ENCODE data around the gene LRP6.
"Not testable (repeated sequence)": the region's sequence is repeated elsewhere in the genome, so short reads cannot be mapped to it uniquely, and the experiment has no call there.

The LRP6 gene

GRCh38 chr12:12265571-12266388 lies 1.1 kb downstream of the LRP6 start:
- peak in 3 of 4 experiments; percentile 3 to 17 (median 9) for DNase-seq

GRCh38 chr12:12265035-12265434 lies 1.8 kb downstream of the LRP6 start:
- no peak for DNase-seq

GRCh38 chr12:12263909-12264308 lies 2.9 kb downstream of the LRP6 start:
- no peak for DNase-seq

- not testable (repeated sequence) for DNase-seq
These were observed 10.5 kb downstream of the LRP6 start for GRCh38 chr12:12256291-12256757.

GRCh38 chr12:12254553-12254952 lies 12.3 kb downstream of the LRP6 start:
- DNase-seq, result no peak

GRCh38 chr12:12249216-12250050 lies 17.4 kb downstream of the LRP6 start:
- no peak for DNase-seq

GRCh38 chr12:12247584-12247983 lies 19.3 kb downstream of the LRP6 start:
- DNase-seq, result no peak

GRCh38 chr12:12244341-12244740 lies 22.5 kb downstream of the LRP6 start:
- no peak for DNase-seq

GRCh38 chr12:12240662-12241340 lies 26.0 kb downstream of the LRP6 start:
- no peak for DNase-seq

- no peak for DNase-seq
These were observed 27.7 kb downstream of the LRP6 start for GRCh38 chr12:12239127-12239526.

- no peak for DNase-seq
These were observed 28.2 kb downstream of the LRP6 start for GRCh38 chr12:12238605-12239004.

GRCh38 chr12:12236896-12237295 lies 29.9 kb downstream of the LRP6 start:
- no peak for DNase-seq

GRCh38 chr12:12230275-12230674 lies 36.6 kb downstream of the LRP6 start:
- no peak for DNase-seq

GRCh38 chr12:12229556-12230092 lies 37.2 kb downstream of the LRP6 start:
- no peak for DNase-seq

GRCh38 chr12:12228402-12228801 lies 38.4 kb downstream of the LRP6 start:
- no peak for DNase-seq

GRCh38 chr12:12226187-12226586 lies 40.7 kb downstream of the LRP6 start:
- no peak for DNase-seq

GRCh38 chr12:12224240-12224940 lies 42.5 kb downstream of the LRP6 start:
- DNase-seq, result no peak

GRCh38 chr12:12221560-12221959 lies 45.3 kb downstream of the LRP6 start:
- no peak for DNase-seq

- DNase-seq, result no peak
These were observed 47.2 kb downstream of the LRP6 start for GRCh38 chr12:12219664-12220063.

- no peak for DNase-seq
These were observed 49.9 kb downstream of the LRP6 start for GRCh38 chr12:12217018-12217359.

GRCh38 chr12:12216349-12217017 lies 50.4 kb downstream of the LRP6 start:
- DNase-seq, result peak; percentile 20 to 66 (median 42)

All from suppressor macrophage (primary cell).